ENCODE data around the gene RFPL2. TPM values are rescaled to one million over a fixed set of nuclear protein-coding genes. Genes with fewer than 3 reads are reported as not detected.

RFPL2 gene
- total RNA-seq, 2 donors from 2014 or later = 1.8 to 3.1 TPM

Other genes starting within 250 kb of the RFPL2 start
- gene SLC5A1, start 161.8 kb downstream of the RFPL2 start, total RNA-seq = not detected
- under 1 TPM in 1 of 2 donors, not detected in 1; 0.20 TPM for gene C22orf42, start 45.8 kb downstream of the RFPL2 start, total RNA-seq
- not detected for gene SLC5A4, start 50.3 kb upstream of the RFPL2 start, total RNA-seq
- gene RFPL3, start 152.8 kb upstream of the RFPL2 start, total RNA-seq = not detected
- 100 to 1,000 TPM; 113 to 126 TPM for gene RTCB, start 207.2 kb upstream of the RFPL2 start, total RNA-seq